ENCODE results near the gene ZNF407.

GRCh38 chr18:74797577-74798151 is 200.0 kb downstream of the ZNF407 start:
- TF ChIP-seq REST (IDR thresholded peaks at IDR 0.05; ENCODE audit: low read depth) (no peak), MAX (IDR thresholded peaks at IDR 0.05) (no peak), EP300 (IDR thresholded peaks at IDR 0.05; ENCODE audit: borderline replicate concordance) (no peak), YY1 (IDR thresholded peaks at IDR 0.05; ENCODE audit: low read depth) (no peak), CREB1 (IDR thresholded peaks at IDR 0.05; ENCODE audit: low read depth) (no peak), CEBPB (IDR thresholded peaks at IDR 0.05) (no peak), TEAD4 (IDR thresholded peaks at IDR 0.05) (no peak), NFIC (IDR thresholded peaks at IDR 0.05) (no peak), TAF1 (IDR thresholded peaks at IDR 0.05; ENCODE audit: low read depth) (no peak), RAD21 (IDR thresholded peaks at IDR 0.05; ENCODE audit: low read depth) (no peak), ZBTB7A (IDR thresholded peaks at IDR 0.05; ENCODE audit: low read depth) (no peak), FOXM1 (IDR thresholded peaks at IDR 0.05; ENCODE audit: borderline replicate concordance, low read depth) (no peak)

Measured in Ishikawa (cell line).